Stimulated activated CD4-positive, alpha-beta T cell treated with anti-CD3 and anti-CD28 coated beads, Interleukin-1b, Interleukin-23, amount 100 ng/mL, for 48 hours (primary cell): ENCODE results near the gene PSMC3.

Experiments used
- DNase-seq: peaks from one replicate; pipeline ENCODE4 v3.0.0-alpha.2; 2020

PSMC3 gene

GRCh38 chr11:47442514-47442913 lies 16.3 kb upstream of the PSMC3 start:
- no peak for DNase-seq

- no peak for DNase-seq
These were observed 15.2 kb upstream of the PSMC3 start for GRCh38 chr11:47441421-47441820.

- DNase-seq: no peak
These were observed 13.8 kb upstream of the PSMC3 start for GRCh38 chr11:47440054-47440476.

DNA sequence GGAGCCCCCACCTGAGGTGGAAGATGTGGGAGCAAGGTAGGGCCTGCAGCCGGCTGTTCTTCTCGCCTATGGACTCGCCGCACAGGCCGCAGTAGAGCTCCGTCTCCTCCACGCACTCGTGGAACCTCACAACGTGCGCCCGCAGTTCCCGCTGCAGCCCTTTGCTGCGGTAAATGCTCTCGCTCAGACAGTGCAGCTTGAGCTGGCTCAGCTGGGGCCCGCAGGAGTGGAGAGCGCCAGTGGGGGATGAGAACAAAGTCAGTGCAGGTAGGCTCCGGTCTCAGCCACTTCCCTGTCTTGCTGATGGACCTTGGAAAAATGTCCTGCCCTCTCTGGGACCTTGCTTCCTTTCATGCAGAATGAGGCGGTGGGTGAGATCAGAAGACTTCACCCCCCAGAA lies 12.5 kb upstream of the PSMC3 start:
- no peak for DNase-seq

DNA sequence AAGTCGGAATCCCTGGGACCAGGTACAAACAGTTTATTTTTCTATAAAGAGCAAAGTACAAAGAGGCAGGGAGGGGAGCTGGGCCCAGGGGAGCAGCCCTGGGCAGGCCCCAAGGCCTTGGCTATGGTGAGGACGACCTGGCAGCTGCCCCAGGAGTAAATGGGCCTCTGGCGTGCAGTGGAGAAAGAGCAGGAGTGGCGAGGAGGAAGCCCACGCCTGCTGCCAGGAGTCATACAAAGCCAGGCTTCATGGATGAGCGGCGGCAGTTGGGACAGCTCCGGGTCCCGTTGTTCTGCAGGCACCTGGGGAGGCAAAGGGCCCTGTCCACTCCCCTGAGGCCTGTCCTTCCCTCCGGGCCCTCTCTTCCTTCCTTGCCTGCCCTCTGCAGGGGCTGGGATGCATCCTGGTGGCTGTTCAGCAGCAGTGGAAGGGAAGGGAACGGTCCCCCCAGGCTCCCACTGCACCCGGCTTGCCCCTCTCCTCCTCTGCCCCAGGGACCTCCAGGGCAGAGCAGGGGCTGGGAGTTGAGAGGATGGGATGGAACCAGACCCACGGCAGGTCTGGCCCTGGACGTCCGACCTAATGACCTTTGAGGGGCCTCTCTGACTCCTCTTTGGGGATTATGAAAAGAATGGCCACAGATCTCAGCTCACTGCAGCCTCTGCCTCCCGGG lies 11.6 kb upstream of the PSMC3 start:
- no peak for DNase-seq

- no peak for DNase-seq
These were observed 11.0 kb upstream of the PSMC3 start for GRCh38 chr11:47437218-47437745.

GRCh38 chr11:47436726-47437125 lies 10.5 kb upstream of the PSMC3 start:
- DNase-seq: no peak

DNA sequence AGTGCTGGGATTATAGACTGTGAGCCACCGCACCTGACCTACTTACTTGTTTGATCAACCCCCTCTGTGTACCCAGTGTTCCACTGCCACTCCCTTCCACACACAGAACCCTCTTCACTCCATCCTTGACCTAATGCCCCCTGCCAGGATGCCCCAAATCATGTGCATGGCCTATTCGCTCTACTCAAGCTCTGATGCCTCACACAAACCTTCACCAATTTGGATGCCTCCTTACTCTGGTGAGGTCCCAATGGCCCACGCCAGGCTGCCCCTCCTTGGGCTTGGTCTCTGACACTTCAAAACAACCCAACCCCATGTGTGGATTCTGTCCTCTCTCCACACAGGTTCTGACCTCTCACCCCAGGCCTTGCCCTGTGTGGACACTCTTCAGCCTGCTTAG lies 9.4 kb upstream of the PSMC3 start:
- no peak for DNase-seq

GRCh38 chr11:47434011-47434786 lies 8.0 kb upstream of the PSMC3 start:
- DNase-seq: no peak

GRCh38 chr11:47433157-47433556 lies 6.9 kb upstream of the PSMC3 start:
- DNase-seq: no peak

DNA sequence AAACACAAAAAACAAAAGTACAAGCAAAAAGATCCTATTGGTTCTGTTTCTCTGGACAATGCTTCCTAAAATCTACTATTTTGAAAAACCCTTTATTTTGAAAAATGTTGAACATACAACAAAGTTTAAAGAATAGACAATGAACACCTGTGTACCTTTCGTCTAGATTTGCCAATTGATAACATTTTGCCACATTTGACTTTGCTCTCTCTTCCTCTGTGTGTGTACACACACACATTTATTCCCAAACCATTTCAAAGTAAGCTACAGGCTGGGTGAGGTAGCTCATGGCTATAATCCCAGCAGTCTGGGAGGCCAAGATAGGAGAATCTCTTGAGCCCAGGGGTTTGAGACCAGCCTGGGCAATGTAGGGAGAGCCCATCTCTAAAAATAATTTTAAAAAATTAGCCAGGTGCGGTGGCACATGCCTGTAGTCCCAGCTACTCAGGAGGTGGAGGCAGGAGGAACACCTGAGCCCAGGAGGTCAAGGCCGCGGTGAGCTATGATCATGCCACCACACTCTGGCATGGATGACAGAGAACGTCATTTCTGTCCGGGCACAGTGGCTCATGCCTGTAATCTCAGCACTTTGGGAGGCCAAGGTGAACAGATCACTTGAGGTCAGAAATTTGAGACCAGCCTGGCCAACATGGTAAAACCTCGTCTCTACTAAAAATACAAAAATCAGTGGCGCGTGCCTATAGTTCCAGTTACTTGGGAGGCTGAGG lies 5.3 kb upstream of the PSMC3 start:
- no peak for DNase-seq

GRCh38 chr11:47430524-47430923 lies 4.3 kb upstream of the PSMC3 start:
- no peak for DNase-seq

- DNase-seq: no peak
These were observed 628 bp downstream of the PSMC3 start for GRCh38 chr11:47425611-47426010.

GRCh38 chr11:47418454-47419259 lies 7.6 kb downstream of the PSMC3 start:
- DNase-seq: no peak

DNA sequence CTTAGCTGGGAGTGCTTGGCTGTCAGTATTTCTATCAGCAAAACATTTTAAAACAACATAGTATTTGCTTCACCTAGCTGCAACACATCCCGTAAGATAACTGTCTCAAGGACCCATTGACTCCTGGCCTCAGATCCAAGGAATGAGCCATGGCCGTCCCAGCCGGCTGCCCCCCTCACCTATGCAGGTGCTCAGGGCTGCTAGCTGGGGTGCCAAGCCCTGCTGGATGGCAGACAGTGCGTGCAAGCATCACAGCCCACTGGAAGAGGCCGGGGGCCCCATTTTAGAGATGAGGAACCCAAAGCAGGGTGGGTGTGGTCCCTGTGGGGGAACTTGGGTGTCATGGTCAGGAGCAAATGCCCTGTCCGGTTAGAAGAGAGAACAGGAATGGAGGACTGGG lies 8.5 kb downstream of the PSMC3 start:
- no peak for DNase-seq

GRCh38 chr11:47415949-47416472 lies 10.2 kb downstream of the PSMC3 start:
- DNase-seq: no peak

- no peak for DNase-seq
These were observed 11.0 kb downstream of the PSMC3 start for GRCh38 chr11:47415091-47415854.

- no peak for DNase-seq
These were observed 11.6 kb downstream of the PSMC3 start for GRCh38 chr11:47414685-47415070.

DNA sequence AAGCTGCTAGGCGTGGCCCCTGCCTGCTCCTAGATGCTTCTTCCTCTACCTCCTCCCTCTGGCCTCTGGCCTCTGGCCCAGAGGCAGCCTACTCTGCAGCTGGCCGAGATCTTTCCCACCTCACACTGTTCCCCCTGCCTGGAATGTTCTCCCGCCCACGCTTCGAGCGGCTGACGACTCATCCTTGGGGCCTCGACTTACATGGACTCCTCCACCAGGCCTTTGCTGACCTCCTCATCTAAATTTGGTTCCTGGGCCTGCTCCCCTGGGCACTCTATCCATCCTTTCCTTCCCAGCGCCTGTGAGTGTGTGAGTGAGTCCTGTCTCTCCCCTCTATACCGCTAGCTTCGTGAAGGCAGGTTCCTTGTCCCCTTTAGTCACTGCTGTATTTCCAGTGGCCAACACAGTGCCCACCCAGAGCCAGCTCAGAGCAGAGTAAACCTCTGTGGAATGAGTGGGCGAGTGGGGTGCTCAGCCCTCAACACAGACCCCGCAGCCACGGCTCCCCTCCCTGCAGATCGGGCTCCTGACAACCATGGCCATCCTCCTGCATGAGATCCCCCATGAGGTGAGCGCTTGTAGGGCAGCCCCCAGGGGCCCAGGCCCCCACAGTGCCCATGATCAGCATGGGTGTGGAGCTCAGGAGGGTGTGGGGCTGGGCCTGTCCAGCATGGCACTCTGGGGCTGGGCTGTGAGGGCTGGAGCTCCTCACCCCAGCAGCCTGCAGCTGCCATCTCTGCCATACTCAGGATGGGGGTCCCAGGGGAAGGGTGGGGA lies 12.1 kb downstream of the PSMC3 start:
- no peak for DNase-seq

- no peak for DNase-seq
These were observed 12.9 kb downstream of the PSMC3 start for GRCh38 chr11:47413351-47413750.
